Hematopoietic multipotent progenitor cell treated with erythropoietin and hydrocortisone succinate and interleukin-3 and kit ligand, for 4 days (in vitro differentiated cells): ENCODE results near the gene DCBLD1.
"Not testable (repeated sequence)": the region's sequence is repeated elsewhere in the genome, so short reads cannot be mapped to it uniquely, and the experiment has no call there.

Experiments used
- DNase-seq: peaks from one replicate; pipeline ENCODE4 v3.0.0-alpha.2; 2015

Gene DCBLD1

GRCh38 chr6:117502580-117502979 lies 20.1 kb downstream of the DCBLD1 start:
- peak; percentile 14 for DNase-seq

DNA sequence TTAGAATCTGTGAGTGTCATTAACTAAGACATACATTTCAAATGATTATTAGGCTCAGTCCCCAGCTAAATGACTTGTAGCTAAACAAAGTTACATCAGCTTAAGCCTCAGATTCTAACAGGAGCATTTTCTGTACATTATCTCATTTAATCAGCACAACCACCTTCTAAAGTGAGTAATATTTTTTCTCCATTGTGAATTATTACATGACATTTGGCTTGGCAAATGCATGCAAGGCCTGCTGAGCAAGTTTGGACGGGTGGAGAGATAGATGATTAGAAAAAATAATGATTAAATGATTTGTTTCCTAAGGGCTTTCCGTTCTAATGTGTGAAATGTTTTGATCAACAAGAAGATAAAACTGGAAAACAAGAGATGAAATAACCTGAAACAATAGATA lies 20.7 kb downstream of the DCBLD1 start:
- no peak for DNase-seq

DNA sequence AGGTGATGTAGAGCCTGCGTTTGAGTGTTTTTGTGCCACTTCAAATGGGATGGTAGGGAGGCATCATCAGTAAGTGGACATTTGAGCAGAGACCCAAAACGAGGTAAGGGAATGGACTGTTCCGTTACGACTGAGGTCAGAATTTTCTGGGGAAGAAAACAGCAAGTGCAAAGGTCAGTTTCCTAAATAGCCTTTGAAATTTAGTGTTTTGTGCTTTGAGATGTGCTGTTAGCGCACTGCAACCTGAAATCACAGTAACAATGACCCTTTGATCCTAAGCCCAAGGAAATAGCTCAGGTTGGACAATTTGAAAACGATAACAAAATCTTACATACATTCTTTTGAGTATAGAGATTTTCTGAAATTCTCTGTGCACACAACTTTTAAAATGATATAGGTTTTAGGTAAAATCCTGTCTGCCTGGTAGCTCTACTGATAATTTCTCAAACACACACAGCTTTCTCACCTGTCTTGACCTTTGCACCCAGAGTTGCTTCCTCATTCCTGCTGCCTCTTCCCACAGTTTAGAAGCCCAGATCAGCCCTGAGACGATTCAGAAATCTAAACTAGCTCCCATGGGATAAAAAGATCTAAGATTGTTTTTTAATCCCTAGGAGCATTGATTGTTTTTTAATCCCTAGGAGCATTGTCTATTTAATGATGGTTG lies 22.1 kb downstream of the DCBLD1 start:
- DNase-seq: no peak

GRCh38 chr6:117505311-117505710 lies 22.8 kb downstream of the DCBLD1 start:
- no peak for DNase-seq

DNA sequence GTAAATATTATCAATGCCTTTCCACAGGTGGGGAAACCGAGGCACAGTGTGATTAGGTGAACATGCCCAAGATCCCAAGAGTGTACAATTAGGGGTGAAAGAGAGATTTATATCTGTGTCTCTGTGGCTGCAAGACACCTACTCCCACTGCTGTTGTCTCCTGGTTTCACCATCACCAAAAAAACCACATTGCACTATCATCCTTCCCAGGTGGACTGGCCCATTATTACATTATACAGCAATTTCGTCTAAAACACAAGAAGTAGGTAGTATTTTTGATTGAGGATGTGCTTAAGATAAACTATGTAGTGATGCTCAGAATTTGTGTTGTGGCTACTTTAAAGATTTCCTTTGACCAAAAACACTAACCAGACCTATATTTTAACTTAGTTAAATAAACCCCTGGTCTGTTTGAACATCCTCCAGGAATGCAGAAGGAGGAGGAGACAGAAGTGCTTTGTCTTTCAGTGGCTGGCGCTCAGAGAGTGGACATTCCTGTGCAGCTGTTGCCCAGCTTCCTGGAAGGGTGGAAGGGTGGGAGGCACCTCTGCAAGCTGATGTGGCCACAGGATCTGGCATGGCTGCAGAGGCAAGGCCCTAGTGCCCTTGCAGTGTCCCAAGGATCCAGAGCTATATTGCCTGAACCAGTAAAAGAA lies 23.8 kb downstream of the DCBLD1 start:
- no peak for DNase-seq

DNA sequence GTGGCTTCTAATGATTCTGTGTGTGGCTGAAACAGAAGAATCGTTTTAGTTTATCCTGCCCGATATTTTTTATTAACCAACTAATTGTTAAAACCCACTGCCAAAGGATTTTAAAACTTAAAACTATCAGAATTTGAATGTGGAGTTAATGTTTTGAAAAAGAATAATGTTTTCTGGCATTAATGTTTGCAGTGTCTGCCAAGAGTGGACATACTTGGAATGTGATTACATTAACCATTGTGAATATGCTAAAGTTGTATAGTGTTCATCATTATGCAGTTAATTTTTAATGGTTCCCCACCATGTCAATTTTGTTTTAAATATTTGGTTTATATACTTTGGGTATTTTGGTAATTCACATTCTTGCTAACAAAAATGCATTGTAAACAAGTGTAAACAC lies 24.4 kb downstream of the DCBLD1 start:
- no peak for DNase-seq

GRCh38 chr6:117508450-117508971 lies 26.0 kb downstream of the DCBLD1 start:
- no peak for DNase-seq

- DNase-seq: no peak
Observed at GRCh38 chr6:117509021-117509420, 26.5 kb downstream of the DCBLD1 start.

DNA sequence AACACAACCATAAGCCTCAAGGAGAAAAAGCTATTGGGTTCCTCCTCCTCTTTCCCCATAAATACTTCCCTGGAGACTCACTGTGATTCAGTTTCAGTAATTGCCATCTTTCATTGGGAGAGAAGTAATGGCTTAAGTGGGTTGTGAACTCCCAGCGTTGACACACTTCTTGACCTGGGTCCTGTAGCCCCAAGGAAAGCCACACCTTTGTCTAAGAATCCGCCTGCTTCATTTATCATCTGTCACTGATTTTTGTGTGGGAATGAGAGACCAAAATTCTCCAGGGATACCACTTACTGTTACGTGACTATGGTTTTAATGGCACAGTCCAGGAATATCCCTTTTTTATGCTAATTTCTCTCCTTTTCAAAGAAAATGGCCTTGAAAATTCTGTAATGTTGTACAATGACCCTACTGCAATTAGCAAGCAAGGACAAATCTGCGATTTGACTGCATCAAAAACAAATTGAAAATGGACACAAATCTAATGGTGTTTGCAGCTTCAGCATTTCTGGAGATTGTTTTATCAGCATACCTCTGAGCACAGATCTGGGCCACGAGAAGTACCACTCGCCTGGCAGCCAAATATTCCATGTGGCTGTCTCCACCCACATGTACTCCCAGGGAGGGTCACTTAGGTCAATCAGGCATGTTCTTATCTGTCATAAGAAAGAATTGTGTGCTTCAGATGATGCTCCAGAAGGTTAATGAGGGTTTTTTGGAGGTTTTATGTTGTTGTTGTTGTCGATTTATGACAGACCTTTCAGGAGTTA lies 29.8 kb downstream of the DCBLD1 start:
- DNase-seq: no peak

GRCh38 chr6:117512987-117513573 lies 30.6 kb downstream of the DCBLD1 start:
- DNase-seq: no peak

DNA sequence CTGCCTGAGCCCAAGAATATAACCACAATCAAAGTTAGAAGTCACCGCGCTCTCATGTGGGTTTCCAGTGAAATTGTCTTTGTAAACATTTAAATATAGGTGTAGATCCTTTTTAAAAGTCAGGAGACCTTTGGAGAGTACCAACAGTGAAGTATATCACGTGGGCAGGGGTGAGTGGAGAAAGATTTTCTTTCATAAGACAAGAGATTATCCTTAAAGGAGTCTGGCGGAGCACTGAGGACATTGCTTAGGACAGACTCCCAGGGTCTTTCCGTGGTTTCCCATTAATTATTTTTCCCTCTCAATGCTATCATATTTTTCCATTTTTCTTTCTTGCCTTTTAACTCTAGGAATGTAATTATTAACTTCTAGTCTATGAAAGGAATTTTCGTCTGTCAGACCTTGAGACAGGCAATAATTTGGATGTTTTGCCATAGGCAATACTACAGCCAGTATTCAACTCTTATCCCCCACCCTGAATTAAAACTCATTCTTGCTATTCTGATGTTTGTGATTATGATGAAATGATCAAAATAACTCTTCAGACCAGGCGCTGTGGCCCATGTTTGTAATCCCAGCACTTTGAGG lies 31.4 kb downstream of the DCBLD1 start:
- no peak for DNase-seq

DNA sequence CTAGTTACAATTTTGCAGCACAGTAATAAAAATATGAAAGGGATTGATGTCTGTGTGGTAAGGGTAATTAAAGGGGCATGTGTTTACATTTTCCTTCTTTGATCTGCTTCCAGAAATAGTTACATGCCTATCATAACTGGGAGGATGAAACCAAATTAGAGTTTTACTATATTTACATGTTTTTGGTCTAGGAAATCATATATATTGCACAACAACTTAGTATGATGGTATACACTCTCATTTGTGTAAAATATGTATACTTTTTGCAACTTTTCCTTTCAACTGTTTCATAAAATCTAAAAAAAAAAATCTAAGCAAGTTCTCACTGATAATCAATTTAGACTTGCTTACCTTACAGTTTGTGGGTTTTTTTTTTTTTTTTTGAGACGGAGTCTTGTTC lies 32.2 kb downstream of the DCBLD1 start:
- DNase-seq: no peak

GRCh38 chr6:117515326-117515725 lies 32.9 kb downstream of the DCBLD1 start:
- no peak for DNase-seq

DNA sequence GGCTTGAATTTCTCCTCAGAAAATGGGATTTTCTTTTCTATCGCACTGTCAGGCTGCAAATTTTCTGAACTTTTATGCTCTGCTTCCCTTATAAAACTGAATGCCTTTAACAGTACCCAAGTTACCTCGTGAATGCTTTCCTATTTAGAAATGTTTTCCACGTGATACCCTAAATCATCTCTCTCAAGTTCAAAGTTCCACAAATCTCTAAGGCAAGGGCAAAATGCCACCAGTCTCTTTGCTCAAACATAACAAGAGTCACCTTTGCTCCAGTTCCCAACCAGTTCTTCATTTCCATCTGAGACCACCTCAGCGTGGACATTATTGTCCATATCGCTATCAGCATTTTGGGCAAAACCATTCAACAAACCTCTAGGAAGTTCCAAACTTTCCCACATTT lies 35.5 kb downstream of the DCBLD1 start:
- not testable (repeated sequence) for DNase-seq

- no peak for DNase-seq
Observed at GRCh38 chr6:117518870-117519269, 36.4 kb downstream of the DCBLD1 start.

GRCh38 chr6:117520603-117521395 lies 38.3 kb downstream of the DCBLD1 start:
- DNase-seq: no peak

- no peak for DNase-seq
Observed at GRCh38 chr6:117521791-117522502, 39.5 kb downstream of the DCBLD1 start.

DNA sequence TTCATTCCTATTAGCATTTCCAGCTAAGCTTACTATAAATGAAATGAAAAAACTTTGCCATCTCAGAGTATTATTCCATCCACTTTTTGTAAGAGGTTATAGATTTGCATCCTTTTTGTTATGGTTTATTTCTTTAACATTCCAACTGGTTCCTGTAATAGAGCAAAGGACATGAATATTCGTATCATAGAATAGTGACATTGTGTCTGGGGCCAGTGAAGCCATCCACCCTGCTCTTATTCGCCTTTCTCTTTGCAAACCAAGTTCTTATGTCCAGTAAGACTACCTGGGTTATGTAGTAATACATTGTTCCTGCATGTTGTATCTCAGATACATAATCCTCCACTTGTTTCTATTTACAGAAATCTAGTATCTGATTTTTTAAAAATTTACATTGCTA lies 43.1 kb downstream of the DCBLD1 start:
- DNase-seq: no peak

- DNase-seq: no peak
Observed at GRCh38 chr6:117530467-117531242, 48.2 kb downstream of the DCBLD1 start.

DNA sequence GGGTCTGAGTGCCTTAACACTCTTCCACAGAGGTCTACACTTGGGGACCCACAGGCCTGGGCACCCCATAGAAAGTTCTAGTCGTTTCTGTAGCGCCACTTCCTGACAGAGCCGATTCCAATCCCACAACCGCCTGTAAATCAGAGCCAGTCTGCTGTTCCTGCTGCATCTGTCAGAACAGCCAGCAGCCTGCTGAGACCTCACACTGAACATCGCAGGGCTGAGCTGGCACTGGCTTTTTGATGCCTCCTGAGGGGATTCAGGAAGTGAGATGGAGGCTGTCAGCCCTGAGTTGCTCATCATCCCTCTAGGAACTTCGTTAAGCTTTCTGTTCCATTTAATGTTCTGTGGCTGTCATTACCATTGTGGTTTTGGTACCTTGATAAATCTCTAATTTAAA lies 48.9 kb downstream of the DCBLD1 start:
- no peak for DNase-seq
